GM19025 (cell line): ENCODE measurements around the gene ATL2.
"Not testable (repeated sequence)": the region's sequence is repeated elsewhere in the genome, so short reads cannot be mapped to it uniquely, and the experiment has no call there.

Experiments
- ATAC-seq: cut with Tn5 transposase; IDR thresholded peaks from one replicate; pipeline ENCODE4 v1.9.1; 2021; ENCODE audit warnings: mild to moderate bottlenecking, low read depth, moderate library complexity; ENCODE audit not compliant: unreplicated experiment

ATL2 gene

DNA sequence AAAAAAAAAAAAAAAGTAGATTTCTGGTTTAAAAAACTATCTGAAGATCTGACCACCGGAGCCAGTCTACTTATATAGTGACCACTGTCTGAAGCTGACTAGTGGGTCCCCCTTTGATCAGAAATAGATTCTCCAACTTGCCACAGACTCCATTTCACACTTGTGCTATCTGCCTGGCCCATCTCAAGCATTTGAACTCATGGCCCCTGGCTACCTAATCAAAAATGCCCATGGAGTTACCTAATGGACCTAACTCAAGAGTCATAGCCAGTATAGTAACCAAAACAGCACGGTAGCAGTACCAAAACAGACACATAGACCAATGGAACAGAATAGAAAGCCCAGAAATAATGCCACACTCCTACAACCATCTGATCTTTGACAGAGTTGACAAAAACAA, 17.0 kb upstream of the ATL2 start:
- no peak for ATAC-seq

DNA sequence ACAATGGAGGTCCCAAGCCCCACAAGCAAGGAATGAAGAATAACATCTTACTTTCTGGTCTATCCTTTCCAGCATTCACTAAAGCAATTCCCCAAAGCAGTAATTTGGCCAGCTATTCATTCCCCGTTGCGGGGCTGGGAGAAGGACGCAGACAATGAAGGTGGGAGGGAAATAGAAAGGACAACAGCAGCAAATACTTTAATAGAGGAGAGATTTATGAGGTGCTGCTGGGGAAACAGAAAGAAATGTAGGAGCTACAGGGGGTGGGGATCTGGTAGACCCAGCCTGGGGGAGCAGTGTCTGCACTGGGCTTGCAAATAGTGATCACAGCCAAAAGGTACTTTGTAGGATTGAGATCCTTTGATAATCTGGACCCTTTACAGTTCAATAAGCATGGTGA, 13.9 kb upstream of the ATL2 start:
- ATAC-seq = no peak

DNA sequence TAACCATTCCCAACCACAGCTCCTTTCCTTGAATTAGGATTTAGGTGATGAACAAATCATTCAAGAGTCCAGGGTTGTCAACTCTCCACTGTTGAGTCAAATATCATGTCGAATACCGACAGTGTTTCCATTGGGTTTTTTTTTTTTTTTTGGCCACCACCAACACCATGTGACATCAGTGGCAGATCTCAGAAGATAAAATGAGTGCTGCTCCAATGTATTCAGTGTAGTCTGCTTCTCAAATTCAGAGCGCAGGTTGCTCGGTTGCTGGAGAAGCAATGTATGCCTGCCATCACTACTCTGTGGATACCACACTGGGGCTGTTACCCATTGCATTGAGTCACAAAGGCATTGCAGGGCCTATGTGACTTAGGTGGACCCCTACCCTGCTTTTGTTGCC, 10.8 kb upstream of the ATL2 start:
- no peak for ATAC-seq

DNA sequence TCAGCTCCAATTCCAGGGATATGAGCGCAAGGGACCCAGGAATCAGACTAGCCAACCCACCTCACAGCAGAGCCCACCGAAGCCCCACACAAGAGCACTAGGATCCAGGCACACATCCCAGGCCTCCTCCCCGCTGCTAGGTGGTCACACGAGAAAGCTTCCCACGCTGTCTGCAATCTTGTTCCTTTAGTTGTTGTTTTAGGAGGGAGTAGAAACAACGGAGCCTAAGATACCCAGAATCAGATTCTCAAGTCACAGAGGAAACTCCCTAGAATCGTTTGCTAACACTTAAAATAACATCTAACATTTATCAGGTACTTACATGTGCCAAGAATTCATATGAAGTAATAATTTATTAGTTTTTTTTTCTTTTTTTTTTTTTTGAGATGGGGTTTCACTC, 9.7 kb upstream of the ATL2 start:
- ATAC-seq = no peak

DNA sequence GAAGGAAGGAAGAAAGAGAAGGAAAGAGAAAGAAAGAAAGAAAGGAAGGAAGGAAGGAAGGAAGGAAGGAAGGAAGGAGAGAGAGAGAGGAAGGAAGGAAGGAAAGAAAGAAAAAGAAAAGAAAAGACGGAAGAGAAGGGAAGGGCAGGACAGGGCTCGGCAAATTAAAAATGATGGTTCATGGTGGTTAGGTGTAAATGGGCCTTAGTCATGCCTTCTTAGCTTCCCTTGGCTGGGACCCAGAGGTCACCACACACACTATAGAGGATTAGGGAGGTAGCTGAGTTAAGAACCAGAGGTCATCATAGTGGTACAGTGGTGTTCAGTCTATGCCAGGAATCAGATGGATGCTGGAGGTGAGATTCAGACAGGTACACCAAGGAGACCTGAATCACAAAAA, 9.3 kb upstream of the ATL2 start:
- no peak for ATAC-seq

DNA sequence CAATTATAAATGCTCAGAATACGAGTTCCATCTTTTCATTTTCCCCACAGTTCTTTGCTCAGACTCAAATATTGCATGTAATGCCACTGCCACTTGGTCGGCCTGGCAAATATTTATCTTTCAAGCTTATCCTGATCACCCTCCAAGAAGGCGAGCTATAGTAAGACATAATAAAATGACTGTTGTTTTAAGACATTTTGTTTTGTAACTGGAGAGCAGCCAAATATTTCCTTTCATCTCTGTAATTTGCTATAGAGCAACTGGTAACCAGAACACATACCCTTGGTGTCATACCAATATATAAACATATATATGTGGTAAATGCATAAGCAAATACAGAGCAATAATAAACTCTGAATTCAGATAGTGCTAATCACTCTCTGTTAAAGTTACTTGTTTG, 7.3 kb upstream of the ATL2 start:
- ATAC-seq = no peak

DNA sequence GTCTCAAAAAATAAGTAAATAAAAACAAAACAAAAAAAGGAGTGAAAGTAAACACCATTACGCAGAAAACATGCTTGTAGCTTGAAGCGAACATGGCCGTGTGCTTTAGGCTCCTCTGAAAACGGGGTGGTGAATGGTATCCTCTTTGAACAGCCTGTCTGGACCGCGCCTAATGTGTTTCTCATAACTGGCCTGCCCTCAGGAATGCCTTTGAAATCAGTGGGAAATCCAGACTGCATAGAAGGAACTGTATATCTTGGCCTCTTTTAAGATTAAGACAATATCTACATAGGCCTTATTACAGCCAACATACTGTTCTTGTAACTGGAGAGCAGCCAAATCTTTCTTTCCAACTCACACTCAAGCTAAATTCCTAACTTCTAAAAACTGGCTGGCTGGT, 6.7 kb upstream of the ATL2 start:
- not testable (repeated sequence) for ATAC-seq

DNA sequence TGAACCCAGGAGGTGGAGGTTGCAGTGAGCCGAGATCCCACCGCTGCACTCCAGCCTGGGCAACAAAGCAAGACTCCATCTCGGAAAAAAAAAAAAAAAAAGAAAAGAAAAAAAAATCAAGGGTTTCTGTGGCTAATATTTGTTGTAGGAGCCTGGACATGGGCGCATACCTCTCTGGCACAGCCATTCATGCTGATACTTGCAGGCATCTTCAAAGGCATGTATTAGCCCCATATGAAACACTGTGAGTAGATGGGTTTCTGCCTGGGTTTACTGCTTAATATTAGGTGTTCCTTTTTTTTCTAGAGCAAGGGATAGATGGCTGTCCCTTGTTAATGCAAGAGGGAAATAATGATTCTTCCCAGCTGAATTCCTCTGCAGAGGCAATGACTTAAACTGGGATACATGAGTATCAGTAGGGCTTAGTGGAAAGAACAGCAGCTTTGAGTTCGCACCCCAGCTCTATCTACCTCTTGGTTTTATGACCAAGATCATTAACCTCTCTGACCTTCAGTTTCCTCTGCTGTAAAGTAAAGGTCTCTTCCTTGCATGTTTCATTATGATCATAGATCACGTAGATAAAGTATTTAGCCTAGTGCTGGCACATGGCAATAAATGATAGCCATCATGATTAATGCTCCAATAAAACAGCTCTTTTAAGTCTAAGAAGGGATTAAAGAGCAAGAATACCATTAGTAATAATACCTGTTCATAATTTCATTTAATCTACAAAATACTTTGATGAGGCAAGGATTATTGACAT, 4.5 kb upstream of the ATL2 start:
- ATAC-seq = no peak

DNA sequence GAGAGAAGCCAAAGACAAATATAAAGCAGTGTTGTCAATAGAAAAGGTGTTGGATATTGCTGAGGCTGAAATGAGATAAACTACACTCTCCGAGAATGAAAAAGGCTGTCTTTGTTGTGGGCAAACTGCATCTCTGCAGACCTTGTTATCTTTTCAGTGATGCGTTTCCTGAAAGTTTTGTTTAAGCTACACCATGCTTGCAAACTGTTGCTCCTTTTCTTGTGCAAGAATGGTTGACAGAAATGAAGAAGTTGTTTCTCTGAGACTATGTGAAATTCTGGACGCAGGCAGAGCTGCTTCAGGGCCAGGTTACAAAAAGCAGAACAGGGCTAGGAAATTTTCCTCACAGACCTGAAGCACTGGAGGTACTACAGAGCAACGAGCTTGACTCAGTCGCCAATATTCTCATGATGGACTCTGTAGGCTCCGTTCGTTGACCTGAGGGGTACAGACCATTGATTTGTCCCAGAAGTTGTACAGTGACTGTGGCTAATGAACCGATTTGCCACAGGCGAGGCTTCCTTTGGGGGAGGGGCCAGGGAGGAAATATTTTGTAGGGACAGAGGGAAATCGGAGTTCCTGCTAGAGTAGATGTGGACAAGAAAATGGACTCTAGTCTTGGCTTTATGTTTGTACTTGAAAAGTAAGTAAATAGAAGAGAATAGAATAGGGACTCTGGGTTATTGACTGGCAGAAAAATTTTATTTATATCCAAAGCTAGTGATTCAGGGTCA, 3.5 kb upstream of the ATL2 start:
- no peak for ATAC-seq

DNA sequence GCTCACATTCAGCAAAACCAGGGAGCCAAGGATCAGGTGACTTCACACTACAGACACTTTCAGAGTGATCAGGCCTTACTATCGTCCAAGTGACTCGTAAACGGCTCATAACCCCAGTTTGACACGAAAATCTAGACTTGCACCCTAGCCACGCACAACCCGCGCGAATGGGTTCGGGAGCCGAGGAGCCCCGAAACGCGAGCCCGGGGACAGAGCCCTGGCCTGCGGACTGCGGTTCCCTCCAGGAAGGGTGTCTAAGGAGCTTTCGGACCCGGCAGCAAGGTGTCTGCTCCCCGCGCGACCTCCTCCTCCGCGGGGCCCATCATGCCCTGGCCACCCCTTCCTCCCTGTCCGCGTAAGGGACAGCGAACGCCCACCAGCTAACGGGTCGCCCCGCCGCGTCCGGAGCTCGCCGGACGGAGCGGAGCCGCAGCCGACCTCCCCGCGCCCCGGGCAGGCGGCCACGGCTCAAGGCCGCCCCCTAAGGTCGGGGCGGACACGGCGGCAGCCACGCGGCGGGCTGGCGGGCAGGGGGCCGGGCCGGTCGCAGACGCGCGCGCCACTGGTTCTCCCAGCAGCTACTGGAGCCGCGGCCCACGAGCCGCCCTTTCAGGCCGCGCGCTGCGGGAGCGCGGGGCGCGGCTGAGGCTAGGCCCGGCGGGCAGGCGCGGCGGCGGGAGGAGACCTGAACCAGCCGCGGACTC, 575 bp downstream of the ATL2 start:
- peak; percentile 73 for ATAC-seq

DNA sequence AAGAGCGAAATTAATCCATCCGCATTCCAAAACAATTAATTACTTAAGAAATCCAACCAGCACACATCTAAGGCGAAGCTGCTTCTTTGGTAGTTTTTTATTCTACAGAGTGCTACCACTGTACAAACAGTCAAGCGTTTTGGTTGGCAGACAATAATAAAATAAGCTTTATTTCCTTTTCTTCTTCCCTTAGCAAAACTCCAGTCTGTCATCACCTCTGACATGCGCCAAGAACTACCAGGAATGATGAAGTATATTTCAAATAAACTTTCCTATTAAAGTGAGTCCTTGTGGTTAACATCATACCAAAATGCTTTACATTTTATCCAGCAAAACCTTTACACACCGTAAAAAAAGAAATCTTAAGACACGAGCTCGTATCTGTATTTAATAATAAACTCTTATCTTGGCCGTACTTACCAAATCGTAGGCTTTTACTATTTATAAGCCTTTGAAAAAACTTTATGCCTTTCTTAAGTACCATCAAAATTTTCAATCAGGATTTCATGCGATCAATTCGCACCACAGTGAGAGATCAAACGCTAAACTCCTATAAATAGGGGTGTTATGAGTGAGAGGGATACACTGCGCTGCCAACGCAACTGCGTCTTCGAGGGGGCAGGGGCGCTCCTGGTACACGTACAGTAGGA, 1.3 kb downstream of the ATL2 start:
- no peak for ATAC-seq

DNA sequence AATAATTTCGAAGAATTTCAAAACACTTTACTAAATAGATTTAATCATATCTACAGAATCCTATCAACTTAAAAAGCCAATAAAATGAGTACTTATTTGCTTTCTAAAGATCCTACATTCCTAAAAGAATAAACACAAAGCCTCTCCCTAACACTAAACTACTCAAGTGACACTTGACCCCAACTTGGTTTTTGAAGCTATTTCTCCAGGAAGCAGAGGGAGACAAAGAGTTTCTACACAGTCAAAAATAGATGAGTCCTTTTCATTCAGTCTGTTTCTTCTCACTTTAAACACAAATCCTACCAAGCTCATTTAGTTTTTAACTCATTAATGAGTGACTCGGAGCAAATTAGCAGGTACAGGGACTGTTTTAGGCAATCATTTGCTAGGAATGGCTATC, 2.1 kb downstream of the ATL2 start:
- no peak for ATAC-seq

DNA sequence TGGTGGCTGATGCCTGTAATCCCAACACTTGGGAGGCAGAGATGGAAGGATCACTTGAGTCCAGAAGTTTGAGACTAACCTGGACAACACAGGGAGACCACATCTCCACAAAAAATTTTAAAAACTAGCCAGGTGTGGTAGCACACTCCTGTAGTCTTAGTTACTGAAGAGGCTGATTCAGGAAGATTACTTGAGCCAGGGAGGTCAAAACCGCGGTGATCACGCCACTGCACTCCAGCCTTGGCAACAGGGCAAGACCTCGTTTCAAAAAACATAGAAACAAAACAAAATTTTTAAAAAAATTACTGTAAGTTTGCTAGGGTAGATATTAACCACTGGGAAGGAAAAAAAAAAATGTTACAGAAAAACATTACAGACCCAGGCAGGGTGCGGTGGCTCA, 5.8 kb downstream of the ATL2 start:
- ATAC-seq = no peak

DNA sequence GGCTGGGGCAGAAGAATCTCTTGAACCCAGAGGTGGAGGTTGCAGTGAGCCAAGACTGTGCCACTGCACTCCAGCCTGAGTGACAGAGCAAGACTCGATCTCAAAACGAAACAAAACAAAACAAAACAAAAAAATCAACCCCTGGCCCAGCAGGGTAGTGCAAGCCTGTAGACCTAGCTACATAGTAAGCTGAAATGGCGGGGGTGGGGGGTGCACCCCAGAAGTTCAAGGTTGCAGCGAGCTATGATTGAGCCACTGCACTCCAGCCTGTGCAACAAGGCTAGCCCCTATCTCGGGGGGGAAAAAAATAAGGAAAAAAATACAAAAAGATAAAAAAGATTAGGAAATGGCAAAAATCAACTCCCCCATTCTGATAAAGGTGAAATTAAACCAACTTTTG, 6.4 kb downstream of the ATL2 start:
- no peak for ATAC-seq

DNA sequence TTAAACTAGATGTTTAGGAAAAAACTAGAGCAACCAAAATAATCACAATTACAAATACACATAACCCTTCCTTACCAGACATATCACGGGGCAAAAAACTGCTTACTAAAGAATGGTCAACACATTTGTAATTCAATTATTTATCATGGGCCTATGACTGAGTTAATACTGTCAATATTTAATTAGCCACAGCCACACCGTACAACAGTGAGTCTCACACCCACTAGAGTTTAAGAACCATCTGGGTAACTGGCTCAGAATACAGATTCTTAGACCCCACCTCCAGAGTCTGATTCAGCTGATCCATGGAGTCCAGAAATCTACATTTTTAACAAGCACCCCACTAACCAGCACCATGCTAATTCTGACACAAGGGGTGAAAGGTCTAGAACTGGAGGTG, 14.8 kb downstream of the ATL2 start:
- ATAC-seq = no peak

DNA sequence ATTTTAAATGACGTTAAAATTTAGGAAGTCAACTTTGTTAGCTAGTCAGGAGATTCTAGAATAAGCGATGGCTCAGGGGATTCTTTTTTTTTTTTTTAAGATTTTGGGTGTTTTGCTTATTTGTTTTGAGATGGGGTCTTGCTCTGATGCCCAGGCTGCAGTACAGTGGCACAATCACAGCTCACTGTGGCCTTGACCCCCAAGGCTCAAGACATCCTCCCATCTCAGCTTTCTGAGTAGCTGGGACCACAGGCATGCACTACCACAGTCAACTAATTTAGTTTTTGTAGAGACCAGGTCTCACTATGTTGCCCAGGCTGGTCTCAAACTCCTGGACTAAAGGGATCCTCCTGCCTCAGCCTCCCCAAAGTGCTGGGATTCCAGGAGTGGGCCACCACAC, 16.9 kb downstream of the ATL2 start:
- ATAC-seq = no peak

DNA sequence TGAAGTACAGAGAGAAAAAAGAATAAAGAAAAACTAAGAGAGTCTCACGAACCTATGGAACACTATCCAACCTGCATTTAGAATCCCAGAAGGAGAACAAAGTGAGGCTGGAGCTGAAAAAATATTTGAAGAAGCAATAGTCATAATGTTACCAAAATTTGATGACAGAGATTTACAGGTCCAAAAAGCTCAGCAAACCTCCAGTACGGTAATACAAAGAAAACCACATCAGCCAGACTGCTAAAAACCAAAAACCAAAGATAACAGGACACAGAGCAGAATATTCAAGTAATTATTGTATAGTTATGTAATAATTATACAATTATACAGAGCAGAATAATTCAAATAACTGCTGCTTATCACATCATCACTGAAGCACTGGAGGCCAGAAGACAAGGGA, 23.7 kb downstream of the ATL2 start:
- no peak for ATAC-seq

DNA sequence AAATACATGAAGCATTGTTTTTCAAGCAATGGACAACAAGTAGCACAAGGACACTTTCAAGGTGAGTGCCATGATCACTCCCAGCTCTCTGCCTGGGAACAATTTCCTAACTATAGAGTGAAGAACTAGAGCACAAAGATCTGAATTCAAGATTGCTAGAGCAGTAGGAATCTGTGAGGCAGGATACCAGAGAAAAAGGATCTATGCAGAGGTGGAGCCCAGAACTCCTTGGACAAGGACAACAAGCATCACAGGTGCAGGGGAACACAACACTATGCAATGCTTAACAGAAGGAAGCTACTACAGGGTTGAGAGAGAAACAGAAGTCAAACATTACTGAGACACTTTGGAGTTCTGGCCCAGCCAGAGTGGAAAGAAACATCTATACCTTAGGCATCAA, 24.7 kb downstream of the ATL2 start:
- no peak for ATAC-seq

DNA sequence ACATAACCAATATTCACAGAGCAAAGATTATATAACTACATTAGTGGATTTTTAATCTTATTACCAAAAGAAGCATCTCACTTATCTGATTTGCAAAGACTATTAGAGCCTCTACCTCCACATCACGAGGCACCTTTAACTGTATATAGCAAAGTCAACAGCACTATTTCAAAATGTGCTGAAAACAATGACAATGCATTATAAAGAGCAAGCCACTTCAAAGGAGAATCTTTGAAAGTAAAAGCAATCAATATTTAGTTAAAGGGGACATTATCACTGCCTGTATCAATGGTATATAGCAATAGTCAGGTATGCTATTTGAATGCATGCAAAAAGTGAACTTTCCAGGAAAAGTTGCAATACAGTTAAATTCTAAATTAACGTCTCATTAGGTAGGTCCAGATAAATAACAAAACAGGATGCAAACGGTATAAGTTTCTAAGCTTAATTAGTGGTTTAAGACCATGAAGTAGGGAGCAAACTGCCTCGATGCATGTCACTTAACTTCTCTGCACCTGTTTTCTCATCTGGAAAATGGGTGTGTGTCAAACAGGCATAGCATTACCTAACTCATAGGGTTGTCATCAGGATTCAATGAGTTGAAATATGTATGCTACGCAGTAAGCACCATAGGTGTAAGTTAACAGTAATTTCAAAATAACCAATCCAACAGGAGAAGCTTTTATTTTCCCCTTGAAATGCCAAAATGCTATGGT, 31.6 kb downstream of the ATL2 start:
- no peak for ATAC-seq

DNA sequence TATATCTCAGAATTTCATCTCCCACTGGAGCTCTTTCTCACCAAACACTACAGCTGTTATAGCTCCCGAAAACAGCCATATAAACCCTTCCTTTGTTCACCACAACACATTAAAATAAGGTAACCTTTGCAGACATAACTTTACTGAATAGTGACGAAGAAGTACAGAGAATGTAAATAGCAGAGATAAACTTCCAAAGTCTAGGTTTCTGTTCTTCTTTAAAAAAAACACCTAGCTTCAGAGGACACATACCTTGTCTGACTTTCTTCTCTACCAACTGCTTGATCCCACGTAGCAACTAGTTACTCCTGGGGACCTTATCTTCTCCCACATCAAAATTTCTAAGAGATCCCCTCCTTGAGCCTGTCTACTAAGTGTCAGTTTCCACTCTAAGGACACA, 32.3 kb downstream of the ATL2 start:
- no peak for ATAC-seq

DNA sequence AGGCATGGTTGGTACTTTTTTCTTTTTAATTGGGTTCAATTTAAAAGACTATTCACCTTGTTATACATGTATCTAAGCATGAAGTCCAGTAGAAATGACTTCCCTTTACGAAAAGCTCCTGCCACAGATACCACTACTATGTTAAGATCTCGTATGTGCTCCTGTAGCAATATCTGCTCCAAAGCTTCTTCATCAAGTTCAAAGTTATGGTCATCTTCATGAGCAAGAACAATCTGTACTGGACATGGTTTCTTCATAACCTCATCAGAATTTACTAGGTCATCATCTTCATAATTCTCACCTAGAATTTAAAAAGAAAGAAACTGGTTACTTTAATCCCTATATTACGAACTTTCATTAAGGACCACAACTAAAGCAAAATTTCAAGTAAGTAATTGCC, 33.9 kb downstream of the ATL2 start:
- no peak for ATAC-seq
